ENCODE measurements around the gene ITPR3.

Gene ITPR3

GRCh38 chr6:33577718-33578117 is 43.4 kb upstream of the ITPR3 start:
- H3K36me3 ChIP-seq = peaks cover 30% of the 10 kb centered on the region
- no peaks in the 10 kb centered on the region for H3K9me3 ChIP-seq
- H3K27me3 ChIP-seq = no peaks in the 10 kb centered on the region
- DNase-seq = no peak
- no peak overlapping the region for H3K4me3 ChIP-seq (ENCODE audit: low read depth, low read length)
- no peak for TF ChIP-seq CTCF (IDR thresholded peaks at IDR 0.05; ENCODE audit: low read depth, low read length)
- peaks cover 4% of the 10 kb centered on the region for H3K4me1 ChIP-seq

- no peak for TF ChIP-seq CTCF (IDR thresholded peaks at IDR 0.05; ENCODE audit: low read depth, low read length)
These were observed 43.0 kb upstream of the ITPR3 start for GRCh38 chr6:33578164-33578563.

GRCh38 chr6:33578588-33579011 is 42.5 kb upstream of the ITPR3 start:
- Histone ChIP-seq H3K9me3 (no peaks in the 10 kb centered on the region), H3K27me3 (no peaks in the 10 kb centered on the region), H3K4me3 (ENCODE audit: low read depth, low read length) (peak overlapping the region; percentile 99), H3K4me1 (peaks cover 4% of the 10 kb centered on the region), H3K36me3 (peaks cover 30% of the 10 kb centered on the region)
- DNase-seq = no peak
- no peak for TF ChIP-seq CTCF (IDR thresholded peaks at IDR 0.05; ENCODE audit: low read depth, low read length)

More at GRCh38 chr6:33578164-33578563, 43.0 kb upstream of the ITPR3 start:
- peaks cover 30% of the 10 kb centered on the region for H3K36me3 ChIP-seq
- no peak overlapping the region for H3K4me3 ChIP-seq (ENCODE audit: low read depth, low read length)
- H3K9me3 ChIP-seq = no peaks in the 10 kb centered on the region
- no peak for DNase-seq
- no peaks in the 10 kb centered on the region for H3K27me3 ChIP-seq
- H3K4me1 ChIP-seq = peaks cover 4% of the 10 kb centered on the region

GRCh38 chr6:33579828-33580714 is 41.1 kb upstream of the ITPR3 start, which contains the start of gene BAK1:
BAK1 (minus strand) TSS chr6:33580276; CDS start chr6:33577604, 2,672 bp downstream.
- Histone ChIP-seq H3K27me3 (no peaks in the 10 kb centered on the region), H3K4me3 (ENCODE audit: low read depth, low read length) (peak within 1 kb of the TSS; percentile 99), H3K36me3 (peaks cover 17% of the 10 kb centered on the region), H3K4me1 (peaks cover 4% of the 10 kb centered on the region), H3K9me3 (no peaks in the 10 kb centered on the region)
- TF ChIP-seq CTCF (IDR thresholded peaks at IDR 0.05; ENCODE audit: low read depth, low read length) = peak; percentile 47
- DNase-seq = peak; percentile 95

- Histone ChIP-seq H3K9me3 (no peaks in the 10 kb centered on the region), H3K27me3 (no peaks in the 10 kb centered on the region), H3K36me3 (peaks cover 14% of the 10 kb centered on the region), H3K4me1 (peaks cover 6% of the 10 kb centered on the region), H3K4me3 (ENCODE audit: low read depth, low read length) (no peak overlapping the region)
- TF ChIP-seq CTCF (IDR thresholded peaks at IDR 0.05; ENCODE audit: low read depth, low read length) = no peak
- no peak for DNase-seq
These were observed 39.9 kb upstream of the ITPR3 start for GRCh38 chr6:33581186-33581585.

- no peaks in the 10 kb centered on the region for H3K27me3 ChIP-seq
- H3K4me1 ChIP-seq = peaks cover 6% of the 10 kb centered on the region
- TF ChIP-seq CTCF (IDR thresholded peaks at IDR 0.05; ENCODE audit: low read depth, low read length) = peak; percentile 58
- peak; percentile 63 for DNase-seq
- H3K36me3 ChIP-seq = no peaks in the 10 kb centered on the region
- H3K9me3 ChIP-seq = no peaks in the 10 kb centered on the region
- no peak overlapping the region for H3K4me3 ChIP-seq (ENCODE audit: low read depth, low read length)
These were observed 37.4 kb upstream of the ITPR3 start for GRCh38 chr6:33583591-33584155.

Measured in BE2C (cell line).